Mammary epithelial cell (primary cell): ENCODE measurements around the gene CAMTA1.

Experiments
- CTCF ChIP-seq, 2 donors: IDR thresholded peaks in 1 of 2; conservative IDR thresholded peaks in 1 of 2; 2 replicates each; pipeline ENCODE4 v1.5.1; 2011 to 2012; ENCODE audit warnings: inconsistent platforms in 2 of 2, low read length in 2 of 2, mild to moderate bottlenecking in 2 of 2, control low read depth in 1 of 2, low read depth in 1 of 2; ENCODE audit not compliant: insufficient read depth in 1 of 2; ENCODE audit errors: extremely low read depth in 1 of 2
- EZH2 ChIP-seq: IDR thresholded peaks from 2 replicates; pipeline ENCODE4 v1.6.1; 2012; ENCODE audit warnings: low read length, inconsistent platforms, borderline replicate concordance

DNA sequence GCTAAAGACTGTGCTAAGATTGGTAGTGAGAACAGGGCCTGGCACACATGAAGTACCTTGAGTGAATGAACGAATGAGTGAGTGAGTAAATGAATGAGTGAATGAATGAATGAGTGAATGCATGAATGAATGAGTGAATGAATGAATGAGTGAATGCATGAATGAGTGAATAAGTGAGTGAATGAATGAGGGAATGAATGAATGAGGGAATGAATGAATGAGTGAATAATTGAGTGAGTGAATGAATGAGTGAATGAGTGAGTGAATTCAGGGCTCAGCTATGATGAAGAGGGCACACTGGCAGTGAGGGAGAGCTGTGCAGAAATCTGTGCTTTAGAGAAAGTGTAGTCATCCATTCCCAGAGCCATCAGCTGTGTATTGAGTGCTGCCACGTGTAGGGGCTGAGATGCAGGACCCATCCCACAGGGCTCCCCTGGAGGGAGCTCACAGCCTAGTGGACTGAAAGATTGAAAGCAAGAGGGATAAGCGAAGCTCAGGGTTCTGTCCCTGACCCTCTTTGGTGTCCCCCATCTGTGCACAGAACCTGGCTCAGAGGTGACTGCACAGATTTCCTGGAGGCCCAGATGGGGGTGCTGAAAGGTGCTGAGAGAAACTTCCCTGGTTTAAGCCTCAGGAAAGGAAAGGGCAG is 767.9 kb downstream of the CAMTA1 start:
- no peak for TF ChIP-seq CTCF (conservative IDR thresholded peaks at IDR 0.05 in 1 of 2, IDR thresholded peaks at IDR 0.05 in 1 of 2; ENCODE audit: extremely low read depth in 1 of 2, insufficient read depth in 1 of 2, low read depth in 1 of 2, low read length in 2 of 2)
- no peak for TF ChIP-seq EZH2
